SK-N-SH (cell line): ENCODE results near the gene CCDC68. TPM values are rescaled to one million over a fixed set of nuclear protein-coding genes. Genes with fewer than 3 reads are reported as not detected.

Source experiments
- CTCF ChIA-PET: fragments of 300-600, 350-600 bp; formaldehyde crosslinking; extraction: SDS; loops from one replicate; lab custom pipeline; 2021; lab: Yijun Ruan, JAX
- POLR2A ChIA-PET: fragments of 350-600 bp; sonication (Branson Sonifier 250); formaldehyde crosslinking; extraction: SDS; loops from one replicate; lab custom pipeline; 2020; ENCODE audit warnings: antibody characterized with exemption, inconsistent platforms; lab: Yijun Ruan, JAX
- DNase-seq: peaks from one replicate; pipeline ENCODE4 v3.0.0; 2012
- H2AFZ ChIP-seq: fragments of 200-600 bp; sonication (generic); 2 replicates; pipeline ENCODE4 v1.8.1; 2016; ENCODE audit warnings: antibody characterized with exemption, mild to moderate bottlenecking, low read depth
- H3F3A ChIP-seq: fragments of 200-600 bp; sonication (generic); replicated peaks from 2 replicates; pipeline ENCODE3; 2016; ENCODE audit warnings: antibody characterized with exemption, mild to moderate bottlenecking; ENCODE audit not compliant: insufficient read depth
- H3K27ac ChIP-seq, 2 experiments: fragments of 200-500 bp in 1 of 2; fragments of 200-600 bp in 1 of 2; sonication (Bioruptor generic) in 1 of 2; sonication (generic), shearing (Covaris generic) in 1 of 2; 2 replicates each; pipeline versions ENCODE4 v1.5.1 to v1.6.1; 2014 to 2016; ENCODE audit warnings: low read depth in 2 of 2, inconsistent platforms in 1 of 2, low read length in 1 of 2, mild to moderate bottlenecking in 1 of 2, mixed read lengths in 1 of 2
- H3K27me3 ChIP-seq: fragments of 200-600 bp; sonication (generic), shearing (Covaris generic); 2 replicates; pipeline ENCODE4 v1.6.1; 2016; ENCODE audit warnings: mixed run types; ENCODE audit not compliant: insufficient read depth
- H3K36me3 ChIP-seq, 2 experiments: fragments of 200-500 bp in 1 of 2; fragments of 200-600 bp in 1 of 2; sonication (Bioruptor generic) in 1 of 2; sonication (generic) in 1 of 2; replicated peaks in 1 of 2; 2 replicates each; pipeline versions ENCODE3 to v1.5.1; 2014 to 2016; ENCODE audit warnings: low read length in 1 of 2, mild to moderate bottlenecking in 1 of 2; ENCODE audit not compliant: insufficient read depth in 2 of 2, control insufficient read depth in 1 of 2
- H3K4me1 ChIP-seq, 2 experiments: fragments of 200-500 bp in 1 of 2; fragments of 200-600 bp in 1 of 2; sonication (Bioruptor generic) in 1 of 2; sonication (generic), shearing (Covaris generic) in 1 of 2; 2 replicates each; pipeline versions ENCODE4 v1.5.1 to v1.6.1; 2014 to 2016; ENCODE audit warnings: low read depth in 1 of 2, low read length in 1 of 2, mixed run types in 1 of 2; ENCODE audit not compliant: insufficient read depth in 2 of 2, control insufficient read depth in 1 of 2
- H3K4me2 ChIP-seq: fragments of 200-600 bp; sonication (generic), shearing (Covaris generic); 2 replicates; pipeline ENCODE4 v1.6.1; 2017; ENCODE audit warnings: mixed run types
- H3K4me3 ChIP-seq, 2 experiments: fragments of 200-500 bp in 1 of 2; fragments of 200-600 bp in 1 of 2; sonication (Bioruptor generic) in 1 of 2; sonication (generic), shearing (Covaris generic) in 1 of 2; 2 replicates each; pipeline versions ENCODE4 v1.5.1 to v1.8.1; 2014 to 2016; ENCODE audit warnings: low read depth in 2 of 2, inconsistent platforms in 1 of 2, low read length in 1 of 2, mild to moderate bottlenecking in 1 of 2, mixed read lengths in 1 of 2, moderate library complexity in 1 of 2
- H3K79me2 ChIP-seq: fragments of 200-600 bp; sonication (generic); 2 replicates; pipeline ENCODE4 v1.8.1; 2017; ENCODE audit warnings: mild to moderate bottlenecking; ENCODE audit not compliant: insufficient read depth
- H3K9ac ChIP-seq: fragments of 200-600 bp; sonication (generic); 2 replicates; pipeline ENCODE4 v1.6.1; 2017; ENCODE audit warnings: mixed run types
- H3K9me2 ChIP-seq: fragments of 200-600 bp; sonication (generic); 2 replicates; pipeline ENCODE4 v1.6.1; 2017; ENCODE audit warnings: mixed run types
- H3K9me3 ChIP-seq: fragments of 200-600 bp; sonication (generic); 2 replicates; pipeline ENCODE4 v1.6.1; 2017; ENCODE audit warnings: mixed run types, mild to moderate bottlenecking, moderate library complexity
- H4K20me1 ChIP-seq: fragments of 200-600 bp; sonication (generic); 2 replicates; pipeline ENCODE4 v1.6.1; 2017; ENCODE audit warnings: mild to moderate bottlenecking, mixed run types; ENCODE audit not compliant: insufficient read depth
- CHD2 ChIP-seq: fragments of 150-350 bp; IDR thresholded peaks from 2 replicates; pipeline ENCODE4 v1.6.1; 2018; ENCODE audit warnings: low read length; ENCODE audit not compliant: partially characterized antibody
- EP300 ChIP-seq, 2 experiments: IDR thresholded peaks; 2 replicates each; pipeline versions ENCODE4 v1.4.0 to v1.6.1; 2012; ENCODE audit warnings: borderline replicate concordance in 1 of 2, low read depth in 1 of 2, low read length in 1 of 2
- FOSL2 ChIP-seq: IDR thresholded peaks from 2 replicates; pipeline ENCODE4 v1.4.0; 2012; ENCODE audit warnings: low read depth, mild to moderate bottlenecking, moderate library complexity, borderline replicate concordance
- FOXJ3 ChIP-seq: sonication (generic); formaldehyde crosslinking; IDR thresholded peaks from 2 replicates; pipeline ENCODE4 v1.5.1; 2020; ENCODE audit warnings: mild to moderate bottlenecking, missing genetic modification reagents
- GABPA ChIP-seq: IDR thresholded peaks from 2 replicates; pipeline ENCODE4 v1.4.0; 2012; ENCODE audit warnings: low read depth, mild to moderate bottlenecking
- GATA2 ChIP-seq: sonication (generic); formaldehyde crosslinking; IDR thresholded peaks from 2 replicates; pipeline ENCODE4 v1.5.0; 2020; ENCODE audit warnings: mild to moderate bottlenecking, missing genetic modification reagents
- MEF2A ChIP-seq: IDR thresholded peaks from 2 replicates; pipeline ENCODE4 v1.4.0; 2012; ENCODE audit warnings: low read depth, borderline replicate concordance
- MXI1 ChIP-seq: IDR thresholded peaks from 2 replicates; pipeline ENCODE4 v1.6.1; 2012; ENCODE audit warnings: mild to moderate bottlenecking, low read depth, low read length, improper control_type of control experiment
- NFIC ChIP-seq: IDR thresholded peaks from 2 replicates; pipeline ENCODE4 v1.4.0; 2012; ENCODE audit warnings: borderline replicate concordance
- NRF1 ChIP-seq: IDR thresholded peaks from 2 replicates; pipeline ENCODE4 v1.6.1; 2012; ENCODE audit warnings: low read depth, mild to moderate bottlenecking, low read length
- RAD21 ChIP-seq: IDR thresholded peaks from 2 replicates; pipeline ENCODE4 v1.6.1; 2012; ENCODE audit warnings: mild to moderate bottlenecking, low read length
- RCOR1 ChIP-seq: fragments of 150-350 bp; IDR thresholded peaks from 2 replicates; pipeline ENCODE4 v1.6.1; 2017; ENCODE audit warnings: antibody characterized with exemption, low read length
- SIN3A ChIP-seq: IDR thresholded peaks from 2 replicates; pipeline ENCODE4 v1.6.1; 2012; ENCODE audit warnings: low read depth, mild to moderate bottlenecking, low read length, moderate library complexity, borderline replicate concordance
- SMC3 ChIP-seq: IDR thresholded peaks from 2 replicates; pipeline ENCODE4 v1.6.1; 2012; ENCODE audit warnings: low read depth, low read length, improper control_type of control experiment
- TCF12 ChIP-seq: IDR thresholded peaks from 2 replicates; pipeline ENCODE4 v1.4.0; 2012
- TEAD4 ChIP-seq: IDR thresholded peaks from 2 replicates; pipeline ENCODE4 v1.4.0; 2012; ENCODE audit warnings: mild to moderate bottlenecking, borderline replicate concordance; ENCODE audit not compliant: insufficient read depth
- whole genome bisulfite sequencing: methylation state at CpG from one replicate; pipeline ENCODE4 v1.1.6; 2017; ENCODE audit warnings: low lambda C conversion rate; 5-methylcytosine and 5-hydroxymethylcytosine counted together
- polyA plus RNA-seq, 3 experiments: library from polyadenylated mRNA; depleted of rRNA; stranded (reverse); fragments of >200 nt; gene quantifications; 2 replicates each; pipeline ENCODE4 v1.2.3, GENCODE V29; 2012
- TF ChIP-seq, protein P1 (sequence below): fragments of 150-350 bp; IDR thresholded peaks from 2 replicates; pipeline ENCODE4 v1.6.1; 2017; ENCODE audit warnings: antibody characterized with exemption, low read length, low read depth, borderline replicate concordance
- TF ChIP-seq, protein P2 (sequence below): IDR thresholded peaks from 2 replicates; pipeline ENCODE4 v1.4.0; 2012; ENCODE audit warnings: low read depth, borderline replicate concordance
- TF ChIP-seq, protein P3 (sequence below): IDR thresholded peaks from 2 replicates; pipeline ENCODE4 v1.4.0; 2012; ENCODE audit warnings: low read depth

The CCDC68 gene
- polyA plus RNA-seq, 1 of the 3 experiments (the other 2 are of a cell fraction) = not detected

DNA sequence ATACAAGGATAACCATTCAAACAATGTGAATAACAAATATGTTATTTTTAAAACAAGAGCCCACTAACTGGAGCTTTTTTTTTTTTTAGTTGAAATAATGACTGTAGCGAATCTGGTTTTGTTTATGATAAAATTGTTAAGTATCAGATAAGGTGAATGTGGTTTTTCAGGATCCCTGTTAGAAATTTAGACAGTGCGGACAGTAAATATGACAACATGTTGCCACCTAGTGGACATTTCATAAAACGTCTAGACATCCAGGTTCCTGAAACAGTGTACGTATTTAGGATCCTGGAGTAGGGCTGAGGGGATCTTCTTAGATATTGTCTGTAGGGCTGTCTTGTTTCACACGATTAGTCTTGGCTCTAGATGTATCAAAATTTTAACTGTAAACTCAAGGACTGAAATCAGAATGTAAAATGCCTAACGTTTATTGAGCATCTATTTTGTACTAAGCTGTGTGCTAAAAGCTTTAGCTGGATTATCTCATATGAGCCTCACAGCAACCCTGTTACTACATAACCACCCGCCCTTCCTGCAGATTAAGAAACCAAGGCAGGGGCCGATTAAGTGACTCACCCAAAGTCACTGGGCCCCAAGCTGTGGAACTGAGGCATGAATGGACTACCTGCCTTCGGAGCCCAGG lies 23.9 kb upstream of the CCDC68 start (continued):
- TF ChIP-seq MXI1 (no peak), RAD21 (peak; percentile 95), RCOR1 (peak; percentile 48; the same call in 1 of the 2 replicates), GABPA (no peak), NRF1 (no peak), FOSL2 (no peak), TCF12 (peak; percentile 53; the same call in 1 of the 2 replicates), GATA2 (CRISPR knock-in tag) (peak; percentile 67), FOXJ3 (CRISPR knock-in tag) (no peak), SMC3 (peak; percentile 91), CHD2 (no peak), NFIC (0 out of 2 replicates have a peak, but pooled peaks have one; percentile 6), SIN3A (no peak), MEF2A (no peak), TEAD4 (no peak)
- TF ChIP-seq, protein P1, sequence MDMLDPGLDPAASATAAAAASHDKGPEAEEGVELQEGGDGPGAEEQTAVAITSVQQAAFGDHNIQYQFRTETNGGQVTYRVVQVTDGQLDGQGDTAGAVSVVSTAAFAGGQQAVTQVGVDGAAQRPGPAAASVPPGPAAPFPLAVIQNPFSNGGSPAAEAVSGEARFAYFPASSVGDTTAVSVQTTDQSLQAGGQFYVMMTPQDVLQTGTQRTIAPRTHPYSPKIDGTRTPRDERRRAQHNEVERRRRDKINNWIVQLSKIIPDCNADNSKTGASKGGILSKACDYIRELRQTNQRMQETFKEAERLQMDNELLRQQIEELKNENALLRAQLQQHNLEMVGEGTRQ = no peak
- TF ChIP-seq, protein P2, sequence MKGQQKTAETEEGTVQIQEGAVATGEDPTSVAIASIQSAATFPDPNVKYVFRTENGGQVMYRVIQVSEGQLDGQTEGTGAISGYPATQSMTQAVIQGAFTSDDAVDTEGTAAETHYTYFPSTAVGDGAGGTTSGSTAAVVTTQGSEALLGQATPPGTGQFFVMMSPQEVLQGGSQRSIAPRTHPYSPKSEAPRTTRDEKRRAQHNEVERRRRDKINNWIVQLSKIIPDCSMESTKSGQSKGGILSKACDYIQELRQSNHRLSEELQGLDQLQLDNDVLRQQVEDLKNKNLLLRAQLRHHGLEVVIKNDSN = no peak
- TF ChIP-seq, protein P3, sequence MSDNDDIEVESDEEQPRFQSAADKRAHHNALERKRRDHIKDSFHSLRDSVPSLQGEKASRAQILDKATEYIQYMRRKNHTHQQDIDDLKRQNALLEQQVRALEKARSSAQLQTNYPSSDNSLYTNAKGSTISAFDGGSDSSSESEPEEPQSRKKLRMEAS = no peak
- TF ChIP-seq, all 33 proteins: peak for 8

DNA sequence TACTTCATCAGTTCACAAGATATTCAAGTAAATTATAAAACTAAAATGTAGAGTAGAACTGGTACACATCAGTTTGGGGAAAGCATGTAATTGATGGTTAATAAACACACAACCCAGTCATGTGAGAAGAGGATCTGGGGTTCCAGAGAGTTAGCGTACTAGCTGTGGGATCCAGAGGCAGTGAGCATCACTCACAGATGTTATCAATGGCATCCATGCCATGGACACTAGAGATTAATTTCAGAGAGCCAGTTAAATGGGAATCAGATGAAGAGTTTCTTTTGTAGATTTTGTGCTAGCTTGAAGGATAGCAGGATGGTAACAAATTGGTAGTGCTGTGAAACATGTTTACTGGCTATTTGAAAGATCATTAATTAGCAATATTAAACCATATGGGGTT lies 21.8 kb upstream of the CCDC68 start:
- Histone ChIP-seq H3K9me3 (no peaks in the 10 kb centered on the region), H3K4me3 (no peak overlapping the region), H3K4me1 (peaks cover 0 to 14% of the 10 kb centered on the region in 2 experiments; a peak in 2 of 4 replicates)
- DNase-seq = peak; percentile 36
- peak; percentile 49; the same call in 1 of the 2 replicates for TF ChIP-seq MXI1
- peak; percentile 79 for TF ChIP-seq GATA2 (CRISPR knock-in tag)
- no peak for TF ChIP-seq FOXJ3 (CRISPR knock-in tag)
- no peak for TF ChIP-seq FOSL2
- 0 out of 2 replicates have a peak, but pooled peaks have one; percentile 56 for TF ChIP-seq RCOR1
- peak; percentile 23; the same call in 1 of the 2 replicates for TF ChIP-seq RAD21
- peak in 1 of 2 experiments; percentile 75; a peak in 2 of 4 replicates for TF ChIP-seq EP300 (IDR thresholded peaks at IDR 0.05; ENCODE audit: borderline replicate concordance in 1 of 2, low read depth in 1 of 2, low read length in 1 of 2)
- peak; percentile 8 for TF ChIP-seq CHD2
- TF ChIP-seq, all 33 proteins: peak for 6
- no peak overlapping the region for H3K9ac ChIP-seq
- no peaks in the 10 kb centered on the region for H3F3A ChIP-seq
- no peaks in the 10 kb centered on the region for H3K36me3 ChIP-seq
- H3K9me2 ChIP-seq = no peaks in the 10 kb centered on the region
- POLR2A ChIA-PET = no interaction called here
- H3K27ac ChIP-seq = no peak overlapping the region; a peak in 1 of 4 replicates
- H3K79me2 ChIP-seq = no peaks in the 10 kb centered on the region
- no peak overlapping the region for H2AFZ ChIP-seq
- no peaks in the 10 kb centered on the region for H3K27me3 ChIP-seq
- WGBS = 90% methylated on average over 1 of the region's 1 CpG
- H3K4me2 ChIP-seq = no peak overlapping the region
- CTCF ChIA-PET = interaction anchor here (1.4 kb wide), 1 partner anchor 310 kb away, joined by 6 read pairs; no protein-coding TSS in a partner anchor
- H4K20me1 ChIP-seq = no peaks in the 10 kb centered on the region
